BJ (cell line): Measurements from ENCODE around the gene CDK3. TPM values are rescaled to one million over a fixed set of nuclear protein-coding genes. Genes with fewer than 3 reads are reported as not detected.

Experiments
- CTCF ChIA-PET: fragments of 350-600 bp; formaldehyde crosslinking; extraction: SDS; loops from one replicate; lab custom pipeline; 2021; ENCODE audit warnings: antibody characterized with exemption, inconsistent platforms; lab: Yijun Ruan, JAX
- POLR2A ChIA-PET: fragments of 300-600 bp; sonication (Branson Sonifier 250); formaldehyde crosslinking; extraction: SDS; loops from one replicate; lab custom pipeline; 2021; ENCODE audit warnings: antibody characterized with exemption; lab: Charles Lee
- DNase-seq: peaks from one replicate; pipeline ENCODE4 v3.0.0-alpha.2; 2011; ENCODE audit warnings: low read depth
- H3K27me3 ChIP-seq: 2 replicates; pipeline ENCODE4 v1.6.0; 2011; ENCODE audit warnings: low read length; ENCODE audit not compliant: control insufficient read depth, insufficient read depth
- H3K36me3 ChIP-seq: 2 replicates; pipeline ENCODE4 v1.5.1; 2011; ENCODE audit warnings: low read length; ENCODE audit not compliant: control insufficient read depth, insufficient read depth
- H3K4me3 ChIP-seq: 2 replicates; pipeline ENCODE4 v1.5.1; 2011; ENCODE audit warnings: low read depth, mild to moderate bottlenecking, control low read depth, low read length
- polyA plus RNA-seq: library from polyadenylated mRNA; depleted of rRNA; stranded (reverse); fragments of >200 nt; gene quantifications from 2 replicates; pipeline ENCODE4 v1.2.3, GENCODE V29; 2011; rRNA removed
- TF ChIP-seq, protein P1 (sequence below): IDR thresholded peaks from 2 replicates; pipeline ENCODE4 v1.5.1; 2011; ENCODE audit warnings: low read depth, mild to moderate bottlenecking, control low read depth, inconsistent platforms, low read length, moderate library complexity; ENCODE audit not compliant: insufficient read depth

The CDK3 gene
- polyA plus RNA-seq, 1 experiment = 5.6 TPM

DNA sequence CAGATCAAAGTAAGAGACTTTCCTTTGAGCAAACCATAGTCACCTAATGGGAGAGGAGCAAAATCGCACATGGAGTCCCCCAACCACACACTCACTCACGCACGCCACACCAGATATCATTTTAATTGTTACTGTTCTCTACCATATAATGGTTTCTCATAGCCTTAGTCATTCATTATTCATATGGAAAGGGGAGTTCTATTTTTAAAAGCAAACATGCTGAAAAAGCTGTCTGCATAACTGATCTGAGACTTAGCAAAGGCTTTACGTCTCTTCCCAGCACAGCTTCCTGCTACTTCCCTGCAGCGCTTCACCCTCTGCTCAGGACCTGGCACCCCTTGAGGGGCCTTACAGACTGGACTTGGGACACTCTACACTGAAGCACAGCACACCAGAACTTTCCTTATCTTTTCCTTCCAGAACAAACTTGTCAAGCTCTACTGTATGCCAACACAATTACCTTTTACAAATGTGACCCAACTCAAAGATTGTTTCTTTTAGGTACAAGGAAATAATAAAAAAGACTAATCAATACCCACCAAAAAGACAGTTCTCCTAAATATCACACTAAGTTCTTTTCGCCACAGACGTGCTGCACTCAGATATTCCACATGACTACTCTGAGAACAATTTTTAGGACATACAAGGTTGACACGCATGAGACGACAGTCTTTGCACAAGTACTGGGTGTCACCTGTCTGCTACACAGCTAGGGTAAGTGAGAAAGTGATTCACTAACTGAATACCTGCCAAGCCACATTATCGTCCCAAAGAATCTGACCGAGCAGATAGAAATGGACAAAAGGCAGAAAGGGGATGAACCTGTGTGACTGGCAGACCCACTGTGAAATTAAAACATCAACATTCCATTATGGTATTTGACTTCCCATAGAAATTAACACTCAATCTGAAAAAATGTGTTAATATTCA is 50.1 kb downstream of the CDK3 start:
- CTCF ChIA-PET = interaction anchor here (1.1 to 2.5 kb wide), 2 partner anchors 15 to 36 kb away, joined by 3 to 7 read pairs; no protein-coding TSS in a partner anchor
- no peak overlapping the region for H3K4me3 ChIP-seq
- POLR2A ChIA-PET = no interaction called here
- H3K27me3 ChIP-seq = no peaks in the 10 kb centered on the region
- H3K36me3 ChIP-seq = peaks cover 24% of the 10 kb centered on the region
- TF ChIP-seq, protein P1, sequence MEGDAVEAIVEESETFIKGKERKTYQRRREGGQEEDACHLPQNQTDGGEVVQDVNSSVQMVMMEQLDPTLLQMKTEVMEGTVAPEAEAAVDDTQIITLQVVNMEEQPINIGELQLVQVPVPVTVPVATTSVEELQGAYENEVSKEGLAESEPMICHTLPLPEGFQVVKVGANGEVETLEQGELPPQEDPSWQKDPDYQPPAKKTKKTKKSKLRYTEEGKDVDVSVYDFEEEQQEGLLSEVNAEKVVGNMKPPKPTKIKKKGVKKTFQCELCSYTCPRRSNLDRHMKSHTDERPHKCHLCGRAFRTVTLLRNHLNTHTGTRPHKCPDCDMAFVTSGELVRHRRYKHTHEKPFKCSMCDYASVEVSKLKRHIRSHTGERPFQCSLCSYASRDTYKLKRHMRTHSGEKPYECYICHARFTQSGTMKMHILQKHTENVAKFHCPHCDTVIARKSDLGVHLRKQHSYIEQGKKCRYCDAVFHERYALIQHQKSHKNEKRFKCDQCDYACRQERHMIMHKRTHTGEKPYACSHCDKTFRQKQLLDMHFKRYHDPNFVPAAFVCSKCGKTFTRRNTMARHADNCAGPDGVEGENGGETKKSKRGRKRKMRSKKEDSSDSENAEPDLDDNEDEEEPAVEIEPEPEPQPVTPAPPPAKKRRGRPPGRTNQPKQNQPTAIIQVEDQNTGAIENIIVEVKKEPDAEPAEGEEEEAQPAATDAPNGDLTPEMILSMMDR = no peak
- no peak for DNase-seq

DNA sequence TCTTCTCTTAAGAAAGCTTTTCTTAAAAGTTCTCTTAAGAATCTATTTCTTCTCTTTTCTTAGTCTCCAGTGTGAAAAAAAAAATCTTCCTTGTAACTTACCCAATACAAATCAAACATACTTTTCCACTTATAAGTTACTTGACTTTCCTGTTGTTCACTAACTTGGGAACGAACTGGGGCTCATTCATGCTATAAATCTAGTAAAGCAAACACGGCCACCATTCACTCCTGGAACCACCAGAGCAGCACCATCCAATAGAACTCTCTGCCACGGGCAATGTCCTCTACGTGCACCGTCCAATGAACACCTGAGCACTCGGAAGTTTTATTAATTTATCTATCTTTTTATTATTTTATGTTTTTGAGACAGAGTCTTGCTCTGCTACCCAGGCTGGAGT is 50.9 kb downstream of the CDK3 start:
- DNase-seq = no peak
- TF ChIP-seq, protein P1 = no peak
- Histone ChIP-seq H3K27me3 (no peaks in the 10 kb centered on the region), H3K36me3 (peaks cover 25% of the 10 kb centered on the region), H3K4me3 (no peak overlapping the region)
- CTCF ChIA-PET = no interaction called here
- POLR2A ChIA-PET = no interaction called here

DNA sequence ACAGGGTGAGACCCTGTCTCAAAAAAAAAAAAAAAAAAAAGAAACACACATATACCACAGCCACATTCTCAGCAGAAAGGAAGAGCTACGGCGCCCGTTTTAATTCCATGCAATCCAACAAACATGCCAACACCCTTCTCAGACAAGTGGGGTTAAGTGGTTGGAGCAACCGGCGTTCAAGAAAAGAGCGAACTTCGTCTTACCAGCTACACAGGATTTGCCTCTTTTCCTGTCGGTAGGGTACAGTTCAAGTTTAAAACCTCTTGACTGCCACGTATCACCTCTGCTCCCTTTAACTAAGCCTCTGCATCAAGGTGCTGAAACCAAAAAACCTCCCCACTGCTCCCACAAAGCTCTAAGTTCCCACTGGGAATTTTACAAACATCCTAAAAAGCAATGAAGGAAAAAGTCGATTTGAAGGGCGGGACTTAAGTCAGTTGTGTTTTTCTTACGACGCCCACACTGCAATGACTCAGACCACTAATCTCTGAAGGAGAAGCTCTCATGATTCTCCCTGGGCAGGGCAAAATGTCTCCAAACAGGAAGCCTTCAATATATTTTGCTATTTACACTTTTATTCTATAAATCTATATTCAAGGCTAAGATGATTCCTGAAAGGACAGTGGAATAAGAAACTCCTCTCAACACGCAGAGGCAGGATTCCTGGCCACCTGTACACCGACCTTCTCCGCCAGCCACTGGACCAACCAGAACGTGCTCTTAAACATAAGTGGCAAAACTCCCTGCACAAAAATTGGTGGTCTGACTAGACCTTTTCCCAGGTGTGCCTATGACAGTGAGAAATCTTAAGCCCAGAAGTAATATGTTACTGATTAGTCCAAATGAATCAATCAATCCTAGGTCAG is 52.8 kb downstream of the CDK3 start:
- POLR2A ChIA-PET = no interaction called here
- TF ChIP-seq, protein P1 = no peak
- Histone ChIP-seq H3K36me3 (peaks cover 26% of the 10 kb centered on the region), H3K4me3 (no peak overlapping the region), H3K27me3 (no peaks in the 10 kb centered on the region)
- no peak for DNase-seq
- CTCF ChIA-PET = interaction anchor here (0.5 kb wide), 1 partner anchor 65 kb away, joined by 3 read pairs; no protein-coding TSS in a partner anchor

DNA sequence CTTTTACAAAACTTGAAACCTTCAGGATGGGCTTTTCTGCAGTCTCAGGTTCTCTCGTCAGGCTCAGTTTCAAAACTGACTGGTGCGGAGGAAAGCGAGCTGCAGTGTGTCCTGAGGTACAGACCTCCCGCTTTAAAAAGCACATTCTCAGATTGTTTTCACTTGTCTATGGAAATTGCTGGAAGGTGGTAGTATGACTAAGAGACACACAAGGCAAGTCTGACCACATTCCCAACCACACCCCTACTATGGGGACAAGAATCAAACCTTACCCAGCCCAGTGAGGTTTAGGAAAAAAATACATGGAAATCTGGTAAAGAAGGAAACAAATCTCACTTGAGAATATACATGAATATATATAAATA is 53.4 kb downstream of the CDK3 start:
- Histone ChIP-seq H3K27me3 (no peaks in the 10 kb centered on the region), H3K4me3 (no peak overlapping the region), H3K36me3 (peaks cover 29% of the 10 kb centered on the region)
- ChIA-PET POLR2A (no interaction called here), CTCF (interaction anchor here (1.2 kb wide), 1 partner anchor 38 kb away, joined by 3 read pairs; no protein-coding TSS in a partner anchor)
- no peak for DNase-seq
- TF ChIP-seq, protein P1 = no peak

Other genes starting within 250 kb of the CDK3 start
- gene GALK1, start 235.7 kb upstream of the CDK3 start, polyA plus RNA-seq = 19.9 and 35.8 TPM in 2 replicates
- gene UNK, start 216.0 kb upstream of the CDK3 start, polyA plus RNA-seq = 7.2 and 8.5 TPM in 2 replicates
- gene UNC13D, start 156.5 kb upstream of the CDK3 start, polyA plus RNA-seq = 0.28 and 0.40 TPM in 2 replicates
- gene WBP2, start 145.5 kb upstream of the CDK3 start, polyA plus RNA-seq = 28.5 and 37.0 TPM in 2 replicates
- 2.4 and 3.2 TPM in 2 replicates for gene TRIM47, start 122.3 kb upstream of the CDK3 start, polyA plus RNA-seq
- 5.5 and 8.6 TPM in 2 replicates for gene TRIM65, start 103.9 kb upstream of the CDK3 start, polyA plus RNA-seq
- 22.7 and 60.9 TPM in 2 replicates for gene MRPL38, start 96.0 kb upstream of the CDK3 start, polyA plus RNA-seq
- 3.4 and 4.8 TPM in 2 replicates for gene FBF1, start 59.8 kb upstream of the CDK3 start, polyA plus RNA-seq
- gene ACOX1, start 21.7 kb upstream of the CDK3 start, polyA plus RNA-seq = 32.1 and 33.6 TPM in 2 replicates
- gene TEN1, start 21.6 kb upstream of the CDK3 start, polyA plus RNA-seq = 17.5 and 25.6 TPM in 2 replicates
- gene EVPL, start 26.5 kb downstream of the CDK3 start, polyA plus RNA-seq = not detected in 2 replicates
- 62.6 and 70.8 TPM in 2 replicates for gene SRP68, start 71.7 kb downstream of the CDK3 start, polyA plus RNA-seq
- gene GALR2, start 73.9 kb downstream of the CDK3 start, polyA plus RNA-seq = not detected in 2 replicates
- gene ZACN, start 78.3 kb downstream of the CDK3 start, polyA plus RNA-seq = 0.05 TPM in 1 of 2 replicates, not detected in the other
- 91.7 and 122 TPM in 2 replicates for gene EXOC7, start 102.9 kb downstream of the CDK3 start, polyA plus RNA-seq
- gene FOXJ1, start 140.4 kb downstream of the CDK3 start, polyA plus RNA-seq = not detected in 2 replicates
- gene RNF157, start 239.6 kb downstream of the CDK3 start, polyA plus RNA-seq = 0.13 and 0.50 TPM in 2 replicates